ENCODE results near the gene OR10G6. TPM values are rescaled to one million over a fixed set of nuclear protein-coding genes. Genes with fewer than 3 reads are reported as not detected.

The OR10G6 gene
- total RNA-seq, 2 experiments from 2014 or later, result not detected

DNA sequence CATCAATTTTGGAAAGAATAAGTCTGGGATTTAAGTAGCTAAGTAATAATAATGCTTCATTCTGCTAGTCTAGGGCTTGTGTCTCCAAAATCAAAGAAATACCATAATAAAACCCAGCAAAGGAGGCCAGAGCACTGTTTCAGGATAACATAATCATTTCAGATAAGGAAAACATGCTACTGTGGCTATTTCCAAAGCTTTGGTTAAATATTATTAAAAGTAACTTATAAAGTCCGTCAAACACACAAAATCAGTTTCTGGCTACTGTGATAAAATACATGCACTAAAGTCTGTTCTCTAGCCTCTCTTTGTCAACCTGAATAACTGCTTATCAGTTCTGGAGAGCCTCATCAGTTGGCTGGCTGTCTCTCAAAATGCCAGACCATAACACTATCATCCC is 49.8 kb downstream of the OR10G6 start:
- Mint-ChIP-seq H3K4me3 (no peak overlapping the region), H3K4me1 (ENCODE audit: low read depth) (no peaks in the 10 kb centered on the region), H3K27me3 (peaks cover 14% of the 10 kb centered on the region), H3K9me3 (no peaks in the 10 kb centered on the region), H3K27ac (no peak overlapping the region), H3K36me3 (ENCODE audit: low read depth) (no peaks in the 10 kb centered on the region)
- DNase-seq (no peak), ATAC-seq (ENCODE audit: poor library complexity) (no peak)
- ChIA-PET POLR2A (no interaction called here), CTCF (no interaction called here)
- no peaks in the 10 kb centered on the region for H3K4me1 ChIP-seq (ENCODE audit: insufficient read depth, low read length)
- no peak overlapping the region for H3K4me3 ChIP-seq (ENCODE audit: low read length)
- H3K36me3 ChIP-seq (ENCODE audit: insufficient read depth, low read length), result no peaks in the 10 kb centered on the region
- TF ChIP-seq, protein P1, sequence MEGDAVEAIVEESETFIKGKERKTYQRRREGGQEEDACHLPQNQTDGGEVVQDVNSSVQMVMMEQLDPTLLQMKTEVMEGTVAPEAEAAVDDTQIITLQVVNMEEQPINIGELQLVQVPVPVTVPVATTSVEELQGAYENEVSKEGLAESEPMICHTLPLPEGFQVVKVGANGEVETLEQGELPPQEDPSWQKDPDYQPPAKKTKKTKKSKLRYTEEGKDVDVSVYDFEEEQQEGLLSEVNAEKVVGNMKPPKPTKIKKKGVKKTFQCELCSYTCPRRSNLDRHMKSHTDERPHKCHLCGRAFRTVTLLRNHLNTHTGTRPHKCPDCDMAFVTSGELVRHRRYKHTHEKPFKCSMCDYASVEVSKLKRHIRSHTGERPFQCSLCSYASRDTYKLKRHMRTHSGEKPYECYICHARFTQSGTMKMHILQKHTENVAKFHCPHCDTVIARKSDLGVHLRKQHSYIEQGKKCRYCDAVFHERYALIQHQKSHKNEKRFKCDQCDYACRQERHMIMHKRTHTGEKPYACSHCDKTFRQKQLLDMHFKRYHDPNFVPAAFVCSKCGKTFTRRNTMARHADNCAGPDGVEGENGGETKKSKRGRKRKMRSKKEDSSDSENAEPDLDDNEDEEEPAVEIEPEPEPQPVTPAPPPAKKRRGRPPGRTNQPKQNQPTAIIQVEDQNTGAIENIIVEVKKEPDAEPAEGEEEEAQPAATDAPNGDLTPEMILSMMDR (IDR thresholded peaks at IDR 0.05), result no peak
- intact Hi-C loops (cut with DNase I, micrococcal nuclease), result no loop called here
- H3K27ac ChIP-seq (ENCODE audit: low read depth in 1 of 2, low read length in 2 of 2), result no peak overlapping the region
- peaks cover 0 to 9% of the 10 kb centered on the region in 2 experiments for H3K27me3 ChIP-seq (ENCODE audit: control insufficient read depth in 1 of 2, insufficient read depth in 2 of 2, low read length in 2 of 2)
- peaks cover 0 to 1% of the 10 kb centered on the region in 2 experiments for H3K9me3 ChIP-seq (ENCODE audit: control insufficient read depth in 1 of 2, insufficient read depth in 1 of 2, low read length in 2 of 2)

Other genes with a start within 250 kb of the OR10G6 start
- not detected for gene OR6X1, start 240.6 kb downstream of the OR10G6 start, total RNA-seq
- gene OR6M1, start 188.8 kb downstream of the OR10G6 start, total RNA-seq, result not detected
- not detected for gene TMEM225, start 109.5 kb downstream of the OR10G6 start, total RNA-seq
- gene OR8D4, start 93.0 kb downstream of the OR10G6 start, total RNA-seq, result not detected
- gene OR4D5, start 55.5 kb downstream of the OR10G6 start, total RNA-seq, result not detected
- not detected for gene OR6T1, start 51.3 kb downstream of the OR10G6 start, total RNA-seq
- gene OR10S1, start 17.4 kb downstream of the OR10G6 start, total RNA-seq, result not detected
- not detected for gene OR10G4, start 17.8 kb upstream of the OR10G6 start, total RNA-seq
- gene OR10G9, start 27.9 kb upstream of the OR10G6 start, total RNA-seq, result not detected
- gene OR10G8, start 31.6 kb upstream of the OR10G6 start, total RNA-seq, result not detected
- gene OR10G7, start 46.2 kb upstream of the OR10G6 start, total RNA-seq, result not detected
- 1 to 10 TPM; 5.1 to 5.6 TPM for gene VWA5A, start 120.3 kb upstream of the OR10G6 start, total RNA-seq
- not detected for gene OR10D3, start 188.2 kb upstream of the OR10G6 start, total RNA-seq
- gene OR8G1, start 245.9 kb upstream of the OR10G6 start, total RNA-seq, result not detected